Gastroesophageal sphincter (tissue), 4 donors: ENCODE measurements around the gene RNF182. TPM values are rescaled to one million over a fixed set of nuclear protein-coding genes. Genes with fewer than 3 reads are reported as not detected.

Experiments
- ATAC-seq: fragments of 150-250 bp; one replicate; pipeline ENCODE4 v1.9.1; 2016; ENCODE audit warnings: mild to moderate bottlenecking, moderate library complexity
- H3K27ac ChIP-seq, 4 donors: fragments of 200-600 bp; sonication (generic) in 3 of 4; 1 replicate in 3 of 4; 2 replicates in 1 of 4; pipeline ENCODE4 v1.5.1; 2016 to 2019
- H3K27me3 ChIP-seq: fragments of 200-600 bp; sonication (generic); one replicate; pipeline ENCODE4 v1.5.1; 2019
- H3K36me3 ChIP-seq, 2 donors: fragments of 200-600 bp; sonication (generic); one replicate each; pipeline ENCODE4 v1.5.1; 2019; ENCODE audit warnings: control low read depth in 1 of 2
- H3K4me1 ChIP-seq, 3 donors: fragments of 200-600 bp; sonication (generic); 1 replicate in 2 of 3; 2 replicates in 1 of 3; pipeline ENCODE4 v1.5.1; 2016 to 2019; ENCODE audit warnings: control low read depth in 2 of 3
- H3K4me3 ChIP-seq, 2 donors: fragments of 200-600 bp; sonication (generic); one replicate each; pipeline ENCODE4 v1.5.1; 2019; ENCODE audit warnings: mild to moderate bottlenecking in 1 of 2, moderate library complexity in 1 of 2
- H3K9me3 ChIP-seq, 3 donors: fragments of 200-600 bp; sonication (generic); one replicate each; pipeline ENCODE4 v1.5.1; 2017 to 2019; ENCODE audit warnings: control low read depth in 2 of 3
- CTCF ChIP-seq, 4 experiments: fragments of 200-600 bp in 2 of 4; fragments of 450-650 bp in 2 of 4; sonication (generic) in 1 of 4; IDR thresholded peaks; one replicate each; pipeline ENCODE4 v1.5.1; 2017 to 2019; ENCODE audit warnings: antibody characterized with exemption in 4 of 4, mild to moderate bottlenecking in 2 of 4, moderate library complexity in 2 of 4
- EP300 ChIP-seq: sonication (generic); formaldehyde crosslinking; IDR thresholded peaks from one replicate; pipeline ENCODE4 v1.6.1; 2017; ENCODE audit warnings: antibody characterized with exemption, mild to moderate bottlenecking
- POLR2A ChIP-seq, 2 donors: fragments of 450-650 bp; IDR thresholded peaks; one replicate each; pipeline ENCODE4 v1.6.1; 2017; ENCODE audit warnings: antibody characterized with exemption in 2 of 2, mild to moderate bottlenecking in 2 of 2, moderate library complexity in 1 of 2
- POLR2AphosphoS5 ChIP-seq: sonication (generic); formaldehyde crosslinking; IDR thresholded peaks from one replicate; pipeline ENCODE4 v1.6.1; 2017; ENCODE audit warnings: antibody characterized with exemption
- whole genome bisulfite sequencing, 2 donors: methylation state at CpG; one replicate each; pipeline ENCODE4 v1.1.5; 2018; ENCODE audit warnings: low coverage in 1 of 2; 5-methylcytosine and 5-hydroxymethylcytosine counted together
- total RNA-seq, 4 donors: library from RNA; depleted of rRNA; stranded (reverse); fragments of >200 nt; gene quantifications; one replicate each; pipeline ENCODE4 v1.1.0, GENCODE V29; 2016

Gene RNF182
- total RNA-seq, 4 donors from 2014 or later, result 0.16 to 1.3 (median 0.27) TPM; not detected in 1

GRCh38 chr6:13917141-13917540, 7.6 kb upstream of the RNF182 start:
- TF ChIP-seq EP300 (no peak), POLR2A (IDR thresholded peaks at IDR 0.05) (no peak), POLR2AphosphoS5 (no peak), CTCF (IDR thresholded peaks at IDR 0.05) (no peak)
- H3K9me3 ChIP-seq, result no peaks in the 10 kb centered on the region
- no peaks in the 10 kb centered on the region for H3K36me3 ChIP-seq
- H3K4me1 ChIP-seq, result no peaks in the 10 kb centered on the region
- 29 to 50% methylated on average over 1 of the region's 1 CpG for WGBS, 2 donors
- no peak for ATAC-seq
- H3K27me3 ChIP-seq, result peaks cover 21% of the 10 kb centered on the region
- no peak overlapping the region for H3K27ac ChIP-seq
- no peak overlapping the region for H3K4me3 ChIP-seq

DNA sequence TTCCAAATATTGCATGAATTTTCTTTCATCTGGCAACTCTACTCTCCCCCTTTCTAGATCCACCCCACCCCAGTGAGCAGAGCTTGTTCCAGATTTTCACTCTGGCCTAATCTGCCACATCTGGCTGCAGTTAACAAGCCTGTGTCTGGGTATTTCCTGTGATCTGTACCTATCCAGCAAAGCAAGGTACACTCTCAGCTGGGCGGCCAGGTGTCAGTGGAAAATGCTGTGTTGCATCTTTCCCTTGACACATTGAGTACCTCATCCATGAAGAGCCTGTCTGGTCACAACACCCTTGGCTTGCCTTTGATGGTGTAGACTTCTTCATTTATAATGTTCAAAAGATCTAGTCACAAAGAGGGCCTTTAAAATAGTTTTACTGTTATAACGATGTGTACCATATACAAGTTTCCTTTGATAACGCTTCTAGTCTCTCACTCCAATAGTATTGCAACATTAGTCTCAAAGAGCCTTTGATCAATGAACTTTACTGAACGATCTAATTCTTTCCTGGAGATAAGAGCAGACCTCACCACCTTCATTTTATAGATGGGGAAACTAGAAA, 6.0 kb upstream of the RNF182 start:
- no peak overlapping the region for H3K4me3 ChIP-seq
- no peaks in the 10 kb centered on the region for H3K9me3 ChIP-seq
- ATAC-seq, result no peak
- no peaks in the 10 kb centered on the region for H3K36me3 ChIP-seq
- 84 to 100% methylated on average over 3 to 4 of the region's 4 CpGs for WGBS, 2 donors
- no peak for TF ChIP-seq POLR2A (IDR thresholded peaks at IDR 0.05)
- no peak for TF ChIP-seq POLR2AphosphoS5
- TF ChIP-seq EP300, result no peak
- TF ChIP-seq CTCF (IDR thresholded peaks at IDR 0.05), result no peak
- no peaks in the 10 kb centered on the region for H3K4me1 ChIP-seq
- H3K27ac ChIP-seq, result no peak overlapping the region
- H3K27me3 ChIP-seq, result peaks cover 21% of the 10 kb centered on the region

DNA sequence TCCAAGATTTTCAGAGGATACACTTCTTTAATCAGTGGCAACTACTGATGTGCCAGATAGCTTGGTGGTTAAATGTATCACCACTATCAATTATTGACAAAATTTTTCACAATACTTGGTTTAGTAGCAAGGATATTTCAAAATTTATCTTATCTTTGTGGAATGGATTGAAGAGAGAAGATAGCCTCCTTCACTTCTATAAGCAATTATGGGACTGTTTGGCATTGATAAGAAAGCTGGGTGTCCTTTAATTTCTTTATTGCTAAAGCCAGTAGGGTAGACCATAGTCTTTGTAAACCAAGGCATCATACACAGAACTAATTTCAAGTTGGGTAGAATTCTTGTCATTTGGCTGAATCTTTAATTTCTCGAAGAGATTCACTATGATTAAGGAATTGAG, 4.9 kb upstream of the RNF182 start:
- Histone ChIP-seq H3K4me1 (peaks cover 0 to 9% (median 0%) of the 10 kb centered on the region in 3 donors), H3K4me3 (no peak overlapping the region), H3K9me3 (no peaks in the 10 kb centered on the region), H3K27ac (no peak overlapping the region), H3K36me3 (no peaks in the 10 kb centered on the region), H3K27me3 (peaks cover 31% of the 10 kb centered on the region)
- ATAC-seq, result no peak
- TF ChIP-seq POLR2A (IDR thresholded peaks at IDR 0.05), result no peak
- TF ChIP-seq EP300, result no peak
- no peak for TF ChIP-seq CTCF (IDR thresholded peaks at IDR 0.05)
- TF ChIP-seq POLR2AphosphoS5, result no peak
- WGBS, 2 donors, result 100% methylated on average over 1 of the region's 1 CpG

DNA sequence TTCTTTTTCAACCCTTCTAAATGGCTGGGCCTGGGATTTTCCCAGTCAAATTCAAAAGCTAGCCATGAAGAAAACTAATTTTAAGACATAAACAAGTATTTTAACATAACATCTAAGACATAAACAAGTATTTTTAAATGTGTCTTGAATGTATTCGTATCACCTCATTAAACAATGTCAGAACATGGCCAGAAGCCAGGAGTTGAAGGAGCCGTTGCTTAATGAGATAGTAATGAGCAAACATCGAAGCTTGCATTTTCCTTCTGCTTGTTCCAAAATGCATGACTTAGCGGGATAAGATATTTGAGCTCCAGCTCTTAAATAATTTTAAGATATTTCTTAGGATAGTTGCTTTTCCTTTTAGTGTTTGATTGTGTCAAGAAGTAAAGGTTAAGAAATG, 4.2 kb upstream of the RNF182 start:
- no peaks in the 10 kb centered on the region for H3K36me3 ChIP-seq
- no peak overlapping the region for H3K4me3 ChIP-seq
- peaks cover 31% of the 10 kb centered on the region for H3K27me3 ChIP-seq
- TF ChIP-seq EP300 (no peak), POLR2A (IDR thresholded peaks at IDR 0.05) (no peak), POLR2AphosphoS5 (no peak), CTCF (IDR thresholded peaks at IDR 0.05) (no peak)
- no peaks in the 10 kb centered on the region for H3K9me3 ChIP-seq
- no peak for ATAC-seq
- WGBS, 2 donors, result 47 to 66% methylated on average over 4 of the region's 4 CpGs
- H3K4me1 ChIP-seq, result peaks cover 0 to 16% (median 0%) of the 10 kb centered on the region in 3 donors
- H3K27ac ChIP-seq, result no peak overlapping the region

DNA sequence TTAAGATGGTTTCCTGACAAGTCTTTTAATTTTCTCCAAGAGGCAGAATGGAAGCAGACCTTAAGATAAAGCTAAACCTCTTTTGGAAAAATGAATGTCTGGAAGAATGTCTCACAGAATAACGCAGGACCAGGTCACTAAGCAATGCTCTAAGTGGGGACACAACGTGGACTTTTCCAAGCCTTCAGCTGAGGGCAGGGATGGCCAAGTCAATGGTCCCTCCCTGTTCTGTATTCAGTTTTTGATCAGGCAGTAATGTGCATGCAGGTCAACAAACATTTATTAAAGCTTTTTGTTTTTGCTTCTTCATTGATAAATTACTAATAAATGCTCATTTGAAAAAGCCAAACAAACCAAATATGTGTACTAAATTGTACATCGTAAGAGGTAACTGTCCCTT, 2.0 kb upstream of the RNF182 start:
- TF ChIP-seq POLR2A (IDR thresholded peaks at IDR 0.05) (no peak), CTCF (IDR thresholded peaks at IDR 0.05) (no peak), POLR2AphosphoS5 (no peak), EP300 (no peak)
- no peak for ATAC-seq
- H3K4me1 ChIP-seq, result peaks cover 0 to 18% (median 0%) of the 10 kb centered on the region in 3 donors
- no peak overlapping the region for H3K4me3 ChIP-seq
- WGBS, 2 donors, result 83 to 91% methylated on average over 3 of the region's 3 CpGs
- H3K36me3 ChIP-seq, result no peaks in the 10 kb centered on the region
- no peak overlapping the region for H3K27ac ChIP-seq
- no peaks in the 10 kb centered on the region for H3K9me3 ChIP-seq
- H3K27me3 ChIP-seq, result peaks cover 46% of the 10 kb centered on the region
